ENCODE measurements around the gene B4GALT1. TPM values are rescaled to one million over a fixed set of nuclear protein-coding genes. Genes with fewer than 3 reads are reported as not detected.

The B4GALT1 gene
- total and polyA plus RNA-seq, 2 donors (not counting 1 experiment from before 2014, with no cell fraction given) = 24.1 to 64.8 TPM

- Histone ChIP-seq H3K27ac (ENCODE audit: insufficient read depth, low read length) (no peak overlapping the region), H3K4me1 (ENCODE audit: control insufficient read depth, extremely low read depth, insufficient read depth, low read length) (peaks cover 5% of the 10 kb centered on the region), H3K9ac (ENCODE audit: insufficient read depth, low read length) (no peak overlapping the region), H3K27me3 (ENCODE audit: control insufficient read depth, insufficient read depth, low read length) (no peaks in the 10 kb centered on the region), H3K9me3 (ENCODE audit: control insufficient read depth, insufficient read depth, low read depth, low read length) (no peaks in the 10 kb centered on the region), H4K20me1 (ENCODE audit: control insufficient read depth, extremely low read depth, insufficient read depth, low read length) (no peaks in the 10 kb centered on the region), H3K79me2 (ENCODE audit: control insufficient read depth, insufficient read depth, low read length) (peaks cover 17% of the 10 kb centered on the region), H3K4me3 (replicated peaks in 1 of 4; ENCODE audit: control extremely low read depth in 1 of 4, insufficient read depth in 1 of 4, low read depth in 3 of 4, low read length in 4 of 4) (no peak overlapping the region), H3K36me3 (ENCODE audit: control insufficient read depth, insufficient read depth, low read length) (peaks cover 8% of the 10 kb centered on the region), H2AFZ (ENCODE audit: low read length) (no peak overlapping the region), H3K4me2 (ENCODE audit: extremely low read depth, insufficient read depth, low read length) (no peak overlapping the region)
- no peak for DNase-seq (ENCODE audit: low read depth in 2 of 2)
- TF ChIP-seq CTCF (conservative IDR thresholded peaks at IDR 0.05 in 1 of 2, IDR thresholded peaks at IDR 0.05 in 1 of 2; ENCODE audit: low read depth in 1 of 2, low read length in 2 of 2) = no peak
- no peak for TF ChIP-seq EZH2 (IDR thresholded peaks at IDR 0.05; ENCODE audit: low read length, missing control alignments)
Measured at GRCh38 chr9:33130961-33131789, 36.0 kb downstream of the B4GALT1 start.

GRCh38 chr9:33129886-33130881 lies 37.0 kb downstream of the B4GALT1 start:
- peaks cover 8% of the 10 kb centered on the region for H3K36me3 ChIP-seq (ENCODE audit: control insufficient read depth, insufficient read depth, low read length)
- peaks cover 8% of the 10 kb centered on the region for H3K79me2 ChIP-seq (ENCODE audit: control insufficient read depth, insufficient read depth, low read length)
- H3K27ac ChIP-seq (ENCODE audit: insufficient read depth, low read length) = no peak overlapping the region
- H3K9me3 ChIP-seq (ENCODE audit: control insufficient read depth, insufficient read depth, low read depth, low read length) = no peaks in the 10 kb centered on the region
- TF ChIP-seq CTCF (conservative IDR thresholded peaks at IDR 0.05 in 1 of 2, IDR thresholded peaks at IDR 0.05 in 1 of 2; ENCODE audit: low read depth in 1 of 2, low read length in 2 of 2) (no peak), EZH2 (IDR thresholded peaks at IDR 0.05; ENCODE audit: low read length, missing control alignments) (no peak)
- no peak overlapping the region for H2AFZ ChIP-seq (ENCODE audit: low read length)
- no peak overlapping the region for H3K4me2 ChIP-seq (ENCODE audit: extremely low read depth, insufficient read depth, low read length)
- no peaks in the 10 kb centered on the region for H3K27me3 ChIP-seq (ENCODE audit: control insufficient read depth, insufficient read depth, low read length)
- H3K4me1 ChIP-seq (ENCODE audit: control insufficient read depth, extremely low read depth, insufficient read depth, low read length) = peaks cover 8% of the 10 kb centered on the region
- no peak overlapping the region for H3K4me3 ChIP-seq (replicated peaks in 1 of 4; ENCODE audit: control extremely low read depth in 1 of 4, insufficient read depth in 1 of 4, low read depth in 3 of 4, low read length in 4 of 4)
- DNase-seq (ENCODE audit: low read depth in 2 of 2) = peak; percentile 62 to 69
- no peak overlapping the region for H3K9ac ChIP-seq (ENCODE audit: insufficient read depth, low read length)
- no peaks in the 10 kb centered on the region for H4K20me1 ChIP-seq (ENCODE audit: control insufficient read depth, extremely low read depth, insufficient read depth, low read length)
